ENCODE data around the gene CALCB. TPM values are rescaled to one million over a fixed set of nuclear protein-coding genes. Genes with fewer than 3 reads are reported as not detected.

CALCB gene, protein sequence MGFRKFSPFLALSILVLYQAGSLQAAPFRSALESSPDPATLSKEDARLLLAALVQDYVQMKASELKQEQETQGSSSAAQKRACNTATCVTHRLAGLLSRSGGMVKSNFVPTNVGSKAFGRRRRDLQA
- total RNA-seq (2021) = not detected in 2 replicates
- long read RNA-seq, partial matches to known transcripts = 1 of 1 reads
- long read RNA-seq, other reads (novel, unspliced or antisense) = 0 of 1 reads

DNA sequence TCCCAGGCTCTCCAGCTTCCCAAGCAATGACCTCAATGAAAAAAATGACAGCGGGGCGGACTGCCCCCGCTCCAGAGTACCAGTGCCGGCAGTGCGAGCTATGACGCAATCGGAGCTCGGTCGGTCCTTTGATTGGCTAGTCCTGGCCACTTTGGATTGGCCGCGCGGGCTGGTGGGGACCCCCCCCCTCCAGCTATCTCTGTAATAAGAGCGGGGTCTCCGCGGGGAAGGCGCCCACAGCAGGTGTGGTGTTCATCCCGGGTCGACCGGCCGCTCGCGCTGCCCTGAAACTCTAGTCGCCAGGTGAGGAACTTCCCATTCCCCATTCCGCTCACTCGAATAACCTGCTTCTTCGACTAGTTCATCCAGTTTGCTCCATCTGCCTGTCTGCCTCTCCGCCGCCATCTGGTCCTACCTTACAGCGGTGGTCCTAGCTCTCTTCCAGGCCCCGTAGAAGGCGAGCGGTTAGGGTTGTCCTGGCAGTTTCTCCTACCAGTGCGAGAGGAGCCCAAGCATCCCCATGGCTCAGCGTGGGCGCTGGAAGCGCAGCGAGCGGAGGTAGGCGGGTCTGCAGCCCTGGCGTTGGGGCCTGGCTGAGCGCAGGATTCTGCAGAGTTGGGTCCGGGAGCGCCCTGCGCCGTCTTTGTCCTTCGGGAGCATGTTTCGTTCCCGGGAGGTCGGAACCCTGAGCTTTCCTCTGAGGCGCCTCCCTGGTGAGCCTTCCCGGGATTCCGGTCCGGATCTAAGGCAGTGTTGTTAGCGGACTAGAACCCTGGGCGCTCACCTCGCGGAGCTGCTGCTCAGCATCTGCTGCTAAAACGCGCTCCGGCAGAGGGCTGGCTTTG, at the start of gene CALCB:
TSS of gene CALCB (plus strand) at position 233 of the 845 bp plus-strand sequence. CDS start 1,126 bp downstream, outside the sequence.
- no peak within 1 kb of the TSS for H2BK20ac ChIP-seq (ENCODE audit: low read depth, low read length, poor library complexity, severe bottlenecking)
- H3K27ac ChIP-seq (ENCODE audit: insufficient read length, low read depth, low read length) = no peak within 1 kb of the TSS
- H4K5ac ChIP-seq (ENCODE audit: insufficient read length, low read depth, low read length) = no peak within 1 kb of the TSS
- no peak within 1 kb of the TSS for H3K9ac ChIP-seq (ENCODE audit: extremely low read depth, insufficient read length, low read length)
- Mint-ChIP-seq H3K4me3 (peak within 1 kb of the TSS in 1 of 2 experiments; percentile 79; a peak in 3 of 5 replicates), H3K9me3 (peaks cover 30 to 35% of the 10 kb centered on the region in 2 experiments), H3K27me3 (ENCODE audit: low read depth) (peaks cover 14% of the 10 kb centered on the region), H3K27ac (no peak within 1 kb of the TSS; a peak in 1 of 7 replicates), H3K36me3 (ENCODE audit: insufficient read depth in 1 of 3, low read depth in 3 of 3) (peaks cover 4 to 24% (median 10%) of the 10 kb centered on the region in 3 experiments), H3K4me1 (peaks cover 11 to 14% of the 10 kb centered on the region in 2 experiments)
- H4K91ac ChIP-seq (ENCODE audit: insufficient read length, low read depth, low read length) = no peak within 1 kb of the TSS
- no peak within 1 kb of the TSS for H2AK5ac ChIP-seq (ENCODE audit: insufficient read length, low read length)
- no peak within 1 kb of the TSS for H2BK5ac ChIP-seq (ENCODE audit: insufficient read length, low read length)
- no peak within 1 kb of the TSS for H3T11ph ChIP-seq (ENCODE audit: low read length)
- TF ChIP-seq, protein P1, sequence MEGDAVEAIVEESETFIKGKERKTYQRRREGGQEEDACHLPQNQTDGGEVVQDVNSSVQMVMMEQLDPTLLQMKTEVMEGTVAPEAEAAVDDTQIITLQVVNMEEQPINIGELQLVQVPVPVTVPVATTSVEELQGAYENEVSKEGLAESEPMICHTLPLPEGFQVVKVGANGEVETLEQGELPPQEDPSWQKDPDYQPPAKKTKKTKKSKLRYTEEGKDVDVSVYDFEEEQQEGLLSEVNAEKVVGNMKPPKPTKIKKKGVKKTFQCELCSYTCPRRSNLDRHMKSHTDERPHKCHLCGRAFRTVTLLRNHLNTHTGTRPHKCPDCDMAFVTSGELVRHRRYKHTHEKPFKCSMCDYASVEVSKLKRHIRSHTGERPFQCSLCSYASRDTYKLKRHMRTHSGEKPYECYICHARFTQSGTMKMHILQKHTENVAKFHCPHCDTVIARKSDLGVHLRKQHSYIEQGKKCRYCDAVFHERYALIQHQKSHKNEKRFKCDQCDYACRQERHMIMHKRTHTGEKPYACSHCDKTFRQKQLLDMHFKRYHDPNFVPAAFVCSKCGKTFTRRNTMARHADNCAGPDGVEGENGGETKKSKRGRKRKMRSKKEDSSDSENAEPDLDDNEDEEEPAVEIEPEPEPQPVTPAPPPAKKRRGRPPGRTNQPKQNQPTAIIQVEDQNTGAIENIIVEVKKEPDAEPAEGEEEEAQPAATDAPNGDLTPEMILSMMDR (conservative IDR thresholded peaks at IDR 0.05) = no peak
- no peak within 1 kb of the TSS for H2BK12ac ChIP-seq (ENCODE audit: insufficient read length, low read depth, low read length)
- no peaks in the 10 kb centered on the region for H3K4me1 ChIP-seq (ENCODE audit: insufficient read depth, low read length)
- H3K4ac ChIP-seq (ENCODE audit: low read depth, low read length) = no peak within 1 kb of the TSS
- no peak within 1 kb of the TSS for H3K18ac ChIP-seq (ENCODE audit: insufficient read length, low read depth, low read length)
- no peak within 1 kb of the TSS for H3K23ac ChIP-seq (ENCODE audit: insufficient read length, low read depth, low read length)
- H3K79me1 ChIP-seq (ENCODE audit: insufficient read depth, low read depth, low read length, poor library complexity, severe bottlenecking) = no peaks in the 10 kb centered on the region
- no peak within 1 kb of the TSS for H3K56ac ChIP-seq (ENCODE audit: insufficient read length, low read depth, low read length)
- H4K8ac ChIP-seq (replicated peaks; ENCODE audit: insufficient read length, low read depth, low read length) = no peak within 1 kb of the TSS
- peak within 1 kb of the TSS; percentile 46 for H3K4me2 ChIP-seq (ENCODE audit: insufficient read depth, insufficient read length, low read length)
- no peaks in the 10 kb centered on the region for H3K9me3 ChIP-seq (ENCODE audit: control insufficient read depth, low read depth, low read length)
- no CpG with 5 or more reads among the region's 60 CpGs for WGBS (ENCODE audit: extremely low coverage, insufficient read length, low lambda C conversion rate)
- no peaks in the 10 kb centered on the region; the same call in 1 of the 2 replicates for H3K27me3 ChIP-seq (ENCODE audit: insufficient read depth, low read length)
- H2BK120ac ChIP-seq (ENCODE audit: low read depth, low read length, poor library complexity, severe bottlenecking) = no peak within 1 kb of the TSS
- no peak within 1 kb of the TSS for H3K14ac ChIP-seq (ENCODE audit: insufficient read depth, low read length)
- peaks cover 8% of the 10 kb centered on the region for H3K23me2 ChIP-seq (ENCODE audit: insufficient read length, low read depth, low read length, poor library complexity, severe bottlenecking)
- DNase-seq = peak; percentile 81
- H2AFZ ChIP-seq (ENCODE audit: low read length) = peak within 1 kb of the TSS; percentile 9
- H2BK15ac ChIP-seq (ENCODE audit: low read depth, low read length) = no peak within 1 kb of the TSS
- H4K20me1 ChIP-seq (ENCODE audit: control insufficient read depth, insufficient read depth, insufficient read length) = no peaks in the 10 kb centered on the region
- H3K79me2 ChIP-seq (ENCODE audit: insufficient read depth, low read length) = no peaks in the 10 kb centered on the region
